ENCODE measurements around the gene SCYL1. TPM values are rescaled to one million over a fixed set of nuclear protein-coding genes. Genes with fewer than 3 reads are reported as not detected.

SCYL1 gene
- total RNA-seq, 1 donor from 2014 or later: 103 TPM

DNA sequence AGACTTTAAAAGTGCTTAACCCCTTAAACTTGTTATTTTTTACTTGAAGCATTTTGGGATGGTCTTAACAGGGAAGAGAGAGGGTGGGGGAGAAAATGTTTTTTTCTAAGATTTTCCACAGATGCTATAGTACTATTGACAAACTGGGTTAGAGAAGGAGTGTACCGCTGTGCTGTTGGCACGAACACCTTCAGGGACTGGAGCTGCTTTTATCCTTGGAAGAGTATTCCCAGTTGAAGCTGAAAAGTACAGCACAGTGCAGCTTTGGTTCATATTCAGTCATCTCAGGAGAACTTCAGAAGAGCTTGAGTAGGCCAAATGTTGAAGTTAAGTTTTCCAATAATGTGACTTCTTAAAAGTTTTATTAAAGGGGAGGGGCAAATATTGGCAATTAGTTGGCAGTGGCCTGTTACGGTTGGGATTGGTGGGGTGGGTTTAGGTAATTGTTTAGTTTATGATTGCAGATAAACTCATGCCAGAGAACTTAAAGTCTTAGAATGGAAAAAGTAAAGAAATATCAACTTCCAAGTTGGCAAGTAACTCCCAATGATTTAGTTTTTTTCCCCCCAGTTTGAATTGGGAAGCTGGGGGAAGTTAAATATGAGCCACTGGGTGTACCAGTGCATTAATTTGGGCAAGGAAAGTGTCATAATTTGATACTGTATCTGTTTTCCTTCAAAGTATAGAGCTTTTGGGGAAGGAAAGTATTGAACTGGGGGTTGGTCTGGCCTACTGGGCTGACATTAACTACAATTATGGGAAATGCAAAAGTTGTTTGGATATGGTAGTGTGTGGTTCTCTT, 23.2 kb upstream of the SCYL1 start:
- H3K27ac Mint-ChIP-seq (ENCODE audit: unreplicated experiment): no peak overlapping the region
- no peak for DNase-seq (ENCODE audit: extremely low spot score, unreplicated experiment)
- TF ChIP-seq, protein P1, sequence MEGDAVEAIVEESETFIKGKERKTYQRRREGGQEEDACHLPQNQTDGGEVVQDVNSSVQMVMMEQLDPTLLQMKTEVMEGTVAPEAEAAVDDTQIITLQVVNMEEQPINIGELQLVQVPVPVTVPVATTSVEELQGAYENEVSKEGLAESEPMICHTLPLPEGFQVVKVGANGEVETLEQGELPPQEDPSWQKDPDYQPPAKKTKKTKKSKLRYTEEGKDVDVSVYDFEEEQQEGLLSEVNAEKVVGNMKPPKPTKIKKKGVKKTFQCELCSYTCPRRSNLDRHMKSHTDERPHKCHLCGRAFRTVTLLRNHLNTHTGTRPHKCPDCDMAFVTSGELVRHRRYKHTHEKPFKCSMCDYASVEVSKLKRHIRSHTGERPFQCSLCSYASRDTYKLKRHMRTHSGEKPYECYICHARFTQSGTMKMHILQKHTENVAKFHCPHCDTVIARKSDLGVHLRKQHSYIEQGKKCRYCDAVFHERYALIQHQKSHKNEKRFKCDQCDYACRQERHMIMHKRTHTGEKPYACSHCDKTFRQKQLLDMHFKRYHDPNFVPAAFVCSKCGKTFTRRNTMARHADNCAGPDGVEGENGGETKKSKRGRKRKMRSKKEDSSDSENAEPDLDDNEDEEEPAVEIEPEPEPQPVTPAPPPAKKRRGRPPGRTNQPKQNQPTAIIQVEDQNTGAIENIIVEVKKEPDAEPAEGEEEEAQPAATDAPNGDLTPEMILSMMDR (IDR thresholded peaks at IDR 0.05): no peak
- no peaks in the 10 kb centered on the region for H3K27me3 Mint-ChIP-seq (ENCODE audit: unreplicated experiment)
- no peaks in the 10 kb centered on the region for H3K9me3 Mint-ChIP-seq (ENCODE audit: unreplicated experiment)
- H3K4me3 Mint-ChIP-seq (ENCODE audit: unreplicated experiment): no peak overlapping the region
- no peaks in the 10 kb centered on the region for H3K36me3 Mint-ChIP-seq (ENCODE audit: unreplicated experiment)
- H3K4me1 Mint-ChIP-seq (ENCODE audit: unreplicated experiment): peaks cover 16% of the 10 kb centered on the region

DNA sequence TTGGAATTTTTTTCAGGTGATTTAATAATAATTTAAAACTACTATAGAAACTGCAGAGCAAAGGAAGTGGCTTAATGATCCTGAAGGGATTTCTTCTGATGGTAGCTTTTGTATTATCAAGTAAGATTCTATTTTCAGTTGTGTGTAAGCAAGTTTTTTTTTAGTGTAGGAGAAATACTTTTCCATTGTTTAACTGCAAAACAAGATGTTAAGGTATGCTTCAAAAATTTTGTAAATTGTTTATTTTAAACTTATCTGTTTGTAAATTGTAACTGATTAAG, 22.7 kb upstream of the SCYL1 start:
- TF ChIP-seq, protein P1 (IDR thresholded peaks at IDR 0.05): no peak
- H3K27me3 Mint-ChIP-seq (ENCODE audit: unreplicated experiment): no peaks in the 10 kb centered on the region
- no peak for DNase-seq (ENCODE audit: extremely low spot score, unreplicated experiment)
- no peaks in the 10 kb centered on the region for H3K9me3 Mint-ChIP-seq (ENCODE audit: unreplicated experiment)
- H3K27ac Mint-ChIP-seq (ENCODE audit: unreplicated experiment): no peak overlapping the region
- no peaks in the 10 kb centered on the region for H3K36me3 Mint-ChIP-seq (ENCODE audit: unreplicated experiment)
- no peak overlapping the region for H3K4me3 Mint-ChIP-seq (ENCODE audit: unreplicated experiment)
- H3K4me1 Mint-ChIP-seq (ENCODE audit: unreplicated experiment): peaks cover 15% of the 10 kb centered on the region

- TF ChIP-seq, protein P1 (IDR thresholded peaks at IDR 0.05): no peak
- Mint-ChIP-seq H3K4me3 (ENCODE audit: unreplicated experiment) (no peak overlapping the region), H3K9me3 (ENCODE audit: unreplicated experiment) (no peaks in the 10 kb centered on the region), H3K27me3 (ENCODE audit: unreplicated experiment) (no peaks in the 10 kb centered on the region), H3K4me1 (ENCODE audit: unreplicated experiment) (peaks cover 17% of the 10 kb centered on the region), H3K27ac (ENCODE audit: unreplicated experiment) (no peak overlapping the region), H3K36me3 (ENCODE audit: unreplicated experiment) (no peaks in the 10 kb centered on the region)
- no peak for DNase-seq (ENCODE audit: extremely low spot score, unreplicated experiment)
Measured at GRCh38 chr11:65502555-65503367, 22.1 kb upstream of the SCYL1 start.

DNA sequence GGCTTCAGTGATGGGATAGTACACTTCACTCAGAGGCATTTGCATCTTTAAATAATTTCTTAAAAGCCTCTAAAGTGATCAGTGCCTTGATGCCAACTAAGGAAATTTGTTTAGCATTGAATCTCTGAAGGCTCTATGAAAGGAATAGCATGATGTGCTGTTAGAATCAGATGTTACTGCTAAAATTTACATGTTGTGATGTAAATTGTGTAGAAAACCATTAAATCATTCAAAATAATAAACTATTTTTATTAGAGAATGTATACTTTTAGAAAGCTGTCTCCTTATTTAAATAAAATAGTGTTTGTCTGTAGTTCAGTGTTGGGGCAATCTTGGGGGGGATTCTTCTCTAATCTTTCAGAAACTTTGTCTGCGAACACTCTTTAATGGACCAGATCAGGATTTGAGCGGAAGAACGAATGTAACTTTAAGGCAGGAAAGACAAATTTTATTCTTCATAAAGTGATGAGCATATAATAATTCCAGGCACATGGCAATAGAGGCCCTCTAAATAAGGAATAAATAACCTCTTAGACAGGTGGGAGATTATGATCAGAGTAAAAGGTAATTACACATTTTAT, 21.4 kb upstream of the SCYL1 start:
- Mint-ChIP-seq H3K4me1 (ENCODE audit: unreplicated experiment) (peaks cover 18% of the 10 kb centered on the region), H3K27me3 (ENCODE audit: unreplicated experiment) (no peaks in the 10 kb centered on the region), H3K36me3 (ENCODE audit: unreplicated experiment) (no peaks in the 10 kb centered on the region), H3K27ac (ENCODE audit: unreplicated experiment) (no peak overlapping the region), H3K9me3 (ENCODE audit: unreplicated experiment) (no peaks in the 10 kb centered on the region), H3K4me3 (ENCODE audit: unreplicated experiment) (no peak overlapping the region)
- no peak for DNase-seq (ENCODE audit: extremely low spot score, unreplicated experiment)
- TF ChIP-seq, protein P1 (IDR thresholded peaks at IDR 0.05): no peak

Measured in osteocyte (in vitro differentiated cells).